ENCODE data around the gene DMWD.

DMWD gene

GRCh38 chr19:45792470-45793177 is at the start of gene DMWD:
DMWD (minus strand) TSS chr19:45792845; CDS start chr19:45792756, 89 bp downstream.
- DNase-seq = peak; percentile 98

- DNase-seq = no peak
These were observed 49.6 kb upstream of the DMWD start for GRCh38 chr19:45842198-45842597.

- no peak for DNase-seq
These were observed 42.3 kb upstream of the DMWD start for GRCh38 chr19:45834970-45835369.

- no peak for DNase-seq
These were observed 36.3 kb upstream of the DMWD start for GRCh38 chr19:45828945-45829344.

- no peak for DNase-seq
These were observed 35.9 kb upstream of the DMWD start for GRCh38 chr19:45828523-45828922.

GRCh38 chr19:45827459-45828093 is 34.9 kb upstream of the DMWD start:
- no peak for DNase-seq

GRCh38 chr19:45826934-45827333 is 34.3 kb upstream of the DMWD start:
- no peak for DNase-seq

- DNase-seq = no peak
These were observed 33.6 kb upstream of the DMWD start for GRCh38 chr19:45825917-45826893.

GRCh38 chr19:45825263-45825605 is 32.6 kb upstream of the DMWD start:
- DNase-seq = no peak

GRCh38 chr19:45824531-45825262 is 32.1 kb upstream of the DMWD start:
- DNase-seq = no peak

GRCh38 chr19:45824041-45824471 is 31.4 kb upstream of the DMWD start:
- no peak for DNase-seq

- DNase-seq = no peak
These were observed 30.5 kb upstream of the DMWD start for GRCh38 chr19:45823182-45823581.

- no peak for DNase-seq
These were observed 30.1 kb upstream of the DMWD start for GRCh38 chr19:45822716-45823115.

GRCh38 chr19:45821570-45821969 is 28.9 kb upstream of the DMWD start:
- no peak for DNase-seq

GRCh38 chr19:45821103-45821521 is 28.5 kb upstream of the DMWD start:
- DNase-seq = no peak

GRCh38 chr19:45820413-45821102 is 27.9 kb upstream of the DMWD start:
- no peak for DNase-seq

- DNase-seq = no peak
These were observed 27.1 kb upstream of the DMWD start for GRCh38 chr19:45819769-45820168.

GRCh38 chr19:45817725-45818301 is 25.2 kb upstream of the DMWD start:
- DNase-seq = no peak

GRCh38 chr19:45817010-45817724 is 24.5 kb upstream of the DMWD start:
- DNase-seq = peak; percentile 91

- DNase-seq = no peak
These were observed 23.8 kb upstream of the DMWD start for GRCh38 chr19:45816236-45817009.
